OCI-LY1 (cell line): ENCODE measurements around the gene SLC39A2.

ENCODE experiments used
- H2AFZ ChIP-seq: fragments of 200-600 bp; sonication (generic), shearing (Covaris generic); 2 replicates; pipeline ENCODE4 v1.6.0; 2014; ENCODE audit warnings: antibody characterized with exemption, mild to moderate bottlenecking, low read length
- H3F3A ChIP-seq: fragments of 200-600 bp; sonication (generic), shearing (Covaris generic); 2 replicates; pipeline ENCODE4 v1.6.0; 2014; ENCODE audit warnings: mild to moderate bottlenecking, antibody characterized with exemption, low read length, moderate library complexity; ENCODE audit not compliant: insufficient read depth
- H3K27ac ChIP-seq: fragments of 200-600 bp; sonication (generic); 2 replicates; pipeline ENCODE4 v1.5.1; 2014; ENCODE audit warnings: low read length, mixed run types, mild to moderate bottlenecking, low read depth; ENCODE audit not compliant: poor library complexity, severe bottlenecking
- H3K27me3 ChIP-seq: fragments of 200-600 bp; sonication (generic); 2 replicates; pipeline ENCODE4 v1.6.0; 2014; ENCODE audit warnings: antibody characterized with exemption, mild to moderate bottlenecking, low read length, moderate library complexity; ENCODE audit not compliant: insufficient read depth
- H3K36me3 ChIP-seq: fragments of 200-600 bp; sonication (generic); 2 replicates; pipeline ENCODE4 v1.6.1; 2014; ENCODE audit warnings: mild to moderate bottlenecking, antibody characterized with exemption, low read length, moderate library complexity, mixed read lengths; ENCODE audit not compliant: insufficient read depth
- H3K4me1 ChIP-seq: fragments of 200-600 bp; sonication (generic); 2 replicates; pipeline ENCODE4 v1.5.1; 2014; ENCODE audit warnings: mild to moderate bottlenecking, low read length, moderate library complexity; ENCODE audit not compliant: insufficient read depth, severe bottlenecking
- H3K4me2 ChIP-seq: fragments of 200-600 bp; sonication (generic), shearing (Covaris generic); 2 replicates; pipeline ENCODE4 v1.6.1; 2014; ENCODE audit warnings: low read length
- H3K4me3 ChIP-seq: fragments of 200-600 bp; sonication (generic); 2 replicates; pipeline ENCODE4 v1.5.1; 2014; ENCODE audit warnings: low read length, low read depth, mild to moderate bottlenecking, mixed read lengths; ENCODE audit not compliant: poor library complexity, severe bottlenecking
- H3K79me2 ChIP-seq: fragments of 200-600 bp; shearing (Covaris generic); 2 replicates; pipeline ENCODE4 v1.6.1; 2016; ENCODE audit warnings: mixed run types, low read length, mixed read lengths; ENCODE audit not compliant: insufficient read depth
- H3K9ac ChIP-seq: fragments of 200-600 bp; sonication (generic), shearing (Covaris generic); 2 replicates; pipeline ENCODE4 v1.6.1; 2014; ENCODE audit warnings: mild to moderate bottlenecking, low read length, mixed read lengths
- H3K9me2 ChIP-seq: fragments of 200-600 bp; sonication (generic), shearing (Covaris generic); 2 replicates; pipeline ENCODE4 v1.6.1; 2014; ENCODE audit warnings: low read depth, mild to moderate bottlenecking, low read length, mixed read lengths
- H3K9me3 ChIP-seq: fragments of 200-600 bp; shearing (Covaris generic); 2 replicates; pipeline ENCODE4 v1.6.1; 2014; ENCODE audit warnings: low read length, mixed read lengths
- H4K20me1 ChIP-seq: fragments of 200-600 bp; sonication (generic), shearing (Covaris generic); 2 replicates; pipeline ENCODE4 v1.6.0; 2016; ENCODE audit warnings: mild to moderate bottlenecking, low read length; ENCODE audit not compliant: insufficient read depth
- EZH2 ChIP-seq: fragments of 200-600 bp; sonication (generic), shearing (Covaris generic); IDR thresholded peaks from 2 replicates; pipeline ENCODE4 v1.8.0; 2017; ENCODE audit warnings: borderline replicate concordance, mixed run types, mild to moderate bottlenecking, antibody characterized with exemption, low read length, moderate library complexity, mixed read lengths
- TF ChIP-seq, protein P1 (sequence below): fragments of 200-600 bp; sonication (generic), shearing (Covaris generic); IDR thresholded peaks from 2 replicates; pipeline ENCODE4 v1.5.1; 2017; ENCODE audit warnings: mild to moderate bottlenecking, antibody characterized with exemption, low read length, moderate library complexity, mixed read lengths

Gene SLC39A2

DNA sequence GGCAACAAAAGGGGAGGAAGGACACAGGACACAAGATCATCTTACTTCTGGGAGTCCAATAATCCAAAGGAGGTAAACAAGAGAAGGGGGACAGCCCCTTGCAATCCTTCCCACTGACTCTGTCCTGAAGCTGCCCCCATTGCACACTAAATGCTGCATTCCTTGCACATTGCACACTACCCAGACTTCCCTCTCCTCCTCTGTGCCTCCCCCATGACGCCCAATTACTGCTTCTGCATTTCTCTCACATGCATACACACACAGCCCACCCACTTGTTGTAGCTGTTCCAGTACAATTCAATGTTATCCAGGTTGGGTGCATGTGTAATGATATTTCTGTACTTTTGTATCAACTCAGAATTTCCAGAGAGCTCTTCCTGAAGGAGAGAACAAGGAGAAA lies 20.3 kb downstream of the SLC39A2 start:
- H3K9me2 ChIP-seq: no peaks in the 10 kb centered on the region
- no peaks in the 10 kb centered on the region for H3K4me1 ChIP-seq
- H3K36me3 ChIP-seq: no peaks in the 10 kb centered on the region
- H3K27me3 ChIP-seq: peaks cover 5% of the 10 kb centered on the region
- no peaks in the 10 kb centered on the region for H3F3A ChIP-seq
- H3K27ac ChIP-seq: no peak overlapping the region
- no peak overlapping the region for H3K9ac ChIP-seq
- no peak overlapping the region for H3K4me2 ChIP-seq
- H4K20me1 ChIP-seq: no peaks in the 10 kb centered on the region
- H3K9me3 ChIP-seq: no peaks in the 10 kb centered on the region
- no peak overlapping the region for H3K4me3 ChIP-seq
- TF ChIP-seq EZH2: no peak
- TF ChIP-seq, protein P1, sequence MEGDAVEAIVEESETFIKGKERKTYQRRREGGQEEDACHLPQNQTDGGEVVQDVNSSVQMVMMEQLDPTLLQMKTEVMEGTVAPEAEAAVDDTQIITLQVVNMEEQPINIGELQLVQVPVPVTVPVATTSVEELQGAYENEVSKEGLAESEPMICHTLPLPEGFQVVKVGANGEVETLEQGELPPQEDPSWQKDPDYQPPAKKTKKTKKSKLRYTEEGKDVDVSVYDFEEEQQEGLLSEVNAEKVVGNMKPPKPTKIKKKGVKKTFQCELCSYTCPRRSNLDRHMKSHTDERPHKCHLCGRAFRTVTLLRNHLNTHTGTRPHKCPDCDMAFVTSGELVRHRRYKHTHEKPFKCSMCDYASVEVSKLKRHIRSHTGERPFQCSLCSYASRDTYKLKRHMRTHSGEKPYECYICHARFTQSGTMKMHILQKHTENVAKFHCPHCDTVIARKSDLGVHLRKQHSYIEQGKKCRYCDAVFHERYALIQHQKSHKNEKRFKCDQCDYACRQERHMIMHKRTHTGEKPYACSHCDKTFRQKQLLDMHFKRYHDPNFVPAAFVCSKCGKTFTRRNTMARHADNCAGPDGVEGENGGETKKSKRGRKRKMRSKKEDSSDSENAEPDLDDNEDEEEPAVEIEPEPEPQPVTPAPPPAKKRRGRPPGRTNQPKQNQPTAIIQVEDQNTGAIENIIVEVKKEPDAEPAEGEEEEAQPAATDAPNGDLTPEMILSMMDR: no peak
- H2AFZ ChIP-seq: no peak overlapping the region
- H3K79me2 ChIP-seq: no peaks in the 10 kb centered on the region

DNA sequence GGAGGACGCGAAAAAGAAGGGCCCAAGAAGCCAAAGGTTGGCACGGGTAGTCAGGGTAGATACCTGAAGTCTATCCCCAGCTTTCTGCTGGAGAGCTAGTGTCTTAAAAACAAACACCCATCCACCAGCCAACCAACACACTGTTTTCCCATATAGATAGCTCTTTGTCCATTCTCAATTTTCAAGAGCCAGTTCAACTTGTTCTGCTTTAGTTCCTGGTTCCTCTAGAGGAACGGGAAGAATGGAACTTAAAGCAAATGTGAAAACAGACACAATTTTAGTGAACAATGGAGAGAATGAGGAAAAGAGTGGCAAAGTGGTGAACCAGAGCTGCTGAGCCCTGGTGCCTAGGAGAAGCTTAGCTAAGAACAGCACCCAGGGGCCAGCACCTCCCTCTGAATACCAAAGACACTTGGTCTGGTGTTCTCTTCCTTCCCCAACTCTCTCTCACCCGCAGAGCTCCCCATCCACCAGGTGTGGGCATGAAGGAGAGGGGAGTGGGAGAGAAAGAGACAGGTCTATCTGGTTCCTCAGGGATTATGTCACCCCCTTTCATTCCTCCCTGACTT lies 22.0 kb downstream of the SLC39A2 start:
- peaks cover 5% of the 10 kb centered on the region for H3K27me3 ChIP-seq
- H3K79me2 ChIP-seq: no peaks in the 10 kb centered on the region
- no peaks in the 10 kb centered on the region for H3F3A ChIP-seq
- H3K27ac ChIP-seq: no peak overlapping the region
- H3K36me3 ChIP-seq: no peaks in the 10 kb centered on the region
- TF ChIP-seq, protein P1: no peak
- no peak for TF ChIP-seq EZH2
- H3K4me1 ChIP-seq: peaks cover 2% of the 10 kb centered on the region
- no peak overlapping the region for H3K4me2 ChIP-seq
- H4K20me1 ChIP-seq: no peaks in the 10 kb centered on the region
- H2AFZ ChIP-seq: no peak overlapping the region
- H3K9me2 ChIP-seq: no peaks in the 10 kb centered on the region
- H3K9ac ChIP-seq: no peak overlapping the region
- no peak overlapping the region for H3K4me3 ChIP-seq
- no peaks in the 10 kb centered on the region for H3K9me3 ChIP-seq

DNA sequence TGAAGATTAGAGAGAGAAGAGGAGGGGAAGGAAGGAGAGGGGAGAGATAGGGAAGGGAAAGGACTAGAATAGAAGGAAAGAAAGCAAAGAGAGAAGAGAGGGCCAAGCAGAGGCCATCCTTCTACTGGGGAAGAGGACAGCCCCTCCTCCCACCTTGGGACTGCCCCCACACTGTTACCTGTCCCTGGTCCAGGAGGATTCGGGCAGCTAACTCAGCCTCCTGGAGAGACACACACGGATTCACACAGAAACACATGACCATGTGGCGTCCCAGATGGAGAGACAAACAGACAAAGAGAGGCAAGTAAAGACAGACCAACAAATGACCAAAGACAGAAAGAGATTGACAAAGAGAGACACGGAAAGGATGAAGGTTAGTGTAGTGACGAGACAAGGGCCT lies 23.6 kb downstream of the SLC39A2 start:
- peaks cover 2% of the 10 kb centered on the region for H3K27me3 ChIP-seq
- no peaks in the 10 kb centered on the region for H3K79me2 ChIP-seq
- no peak overlapping the region for H3K4me3 ChIP-seq
- no peaks in the 10 kb centered on the region for H3K9me3 ChIP-seq
- TF ChIP-seq, protein P1: no peak
- TF ChIP-seq EZH2: no peak
- H4K20me1 ChIP-seq: no peaks in the 10 kb centered on the region
- no peak overlapping the region for H2AFZ ChIP-seq
- no peaks in the 10 kb centered on the region for H3F3A ChIP-seq
- H3K27ac ChIP-seq: no peak overlapping the region
- H3K9ac ChIP-seq: no peak overlapping the region
- H3K4me1 ChIP-seq: peaks cover 2% of the 10 kb centered on the region
- no peaks in the 10 kb centered on the region for H3K9me2 ChIP-seq
- H3K36me3 ChIP-seq: no peaks in the 10 kb centered on the region
- H3K4me2 ChIP-seq: no peak overlapping the region
